ENCODE measurements around the gene EGFLAM.

EGFLAM gene

GRCh38 chr5:38257308-38258041 is 884 bp upstream of the EGFLAM start:
- H3K9me3 Mint-ChIP-seq = peaks cover 11% of the 10 kb centered on the region
- no peak overlapping the region for H3K27ac Mint-ChIP-seq
- peaks cover 63% of the 10 kb centered on the region for H3K27me3 Mint-ChIP-seq
- H3K36me3 Mint-ChIP-seq = peaks cover 2% of the 10 kb centered on the region
- peaks cover 4% of the 10 kb centered on the region for H3K4me1 Mint-ChIP-seq
- no peak overlapping the region for H3K4me3 Mint-ChIP-seq

GRCh38 chr5:38258042-38258318 is 379 bp upstream of the EGFLAM start:
- H3K27me3 Mint-ChIP-seq = peaks cover 60% of the 10 kb centered on the region
- H3K4me3 Mint-ChIP-seq = no peak overlapping the region
- peaks cover 11% of the 10 kb centered on the region for H3K9me3 Mint-ChIP-seq
- peaks cover 2% of the 10 kb centered on the region for H3K36me3 Mint-ChIP-seq
- H3K4me1 Mint-ChIP-seq = peaks cover 4% of the 10 kb centered on the region
- H3K27ac Mint-ChIP-seq = no peak overlapping the region

- H3K27me3 Mint-ChIP-seq = peaks cover 62% of the 10 kb centered on the region
- H3K27ac Mint-ChIP-seq = no peak overlapping the region
- peak overlapping the region; percentile 47 for H3K4me3 Mint-ChIP-seq
- H3K9me3 Mint-ChIP-seq = peaks cover 3% of the 10 kb centered on the region
- no peaks in the 10 kb centered on the region for H3K36me3 Mint-ChIP-seq
- H3K4me1 Mint-ChIP-seq = peaks cover 4% of the 10 kb centered on the region
These were observed 876 bp downstream of the EGFLAM start for GRCh38 chr5:38259062-38259808.

GRCh38 chr5:38259809-38260160 is 1.4 kb downstream of the EGFLAM start:
- peaks cover 61% of the 10 kb centered on the region for H3K27me3 Mint-ChIP-seq
- H3K4me3 Mint-ChIP-seq = no peak overlapping the region
- no peaks in the 10 kb centered on the region for H3K9me3 Mint-ChIP-seq
- no peak overlapping the region for H3K27ac Mint-ChIP-seq
- no peaks in the 10 kb centered on the region for H3K36me3 Mint-ChIP-seq
- H3K4me1 Mint-ChIP-seq = peaks cover 4% of the 10 kb centered on the region

DNA sequence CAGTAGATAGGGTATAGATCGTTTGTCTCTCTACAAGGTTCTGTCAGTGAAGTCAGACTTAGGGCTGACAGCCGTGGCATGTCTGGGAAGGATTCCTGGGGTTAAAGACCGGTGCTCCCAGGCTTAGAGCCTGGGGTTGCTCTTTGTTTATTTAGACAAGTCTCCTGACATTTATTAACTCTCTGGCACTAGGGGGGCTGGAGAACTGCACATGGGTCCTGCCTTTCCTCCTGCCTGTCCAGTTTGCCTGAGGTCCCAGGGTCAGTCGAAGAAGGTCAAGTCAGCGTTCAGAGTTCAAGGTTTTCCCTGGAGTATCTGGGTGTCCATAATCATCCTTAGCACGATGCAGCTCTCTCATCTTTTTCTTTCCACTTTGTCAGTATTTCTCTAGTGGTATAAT is 5.6 kb downstream of the EGFLAM start:
- Mint-ChIP-seq H3K36me3 (no peaks in the 10 kb centered on the region), H3K27me3 (peaks cover 44% of the 10 kb centered on the region), H3K9me3 (no peaks in the 10 kb centered on the region), H3K4me3 (no peak overlapping the region), H3K4me1 (peaks cover 2% of the 10 kb centered on the region), H3K27ac (no peak overlapping the region)

DNA sequence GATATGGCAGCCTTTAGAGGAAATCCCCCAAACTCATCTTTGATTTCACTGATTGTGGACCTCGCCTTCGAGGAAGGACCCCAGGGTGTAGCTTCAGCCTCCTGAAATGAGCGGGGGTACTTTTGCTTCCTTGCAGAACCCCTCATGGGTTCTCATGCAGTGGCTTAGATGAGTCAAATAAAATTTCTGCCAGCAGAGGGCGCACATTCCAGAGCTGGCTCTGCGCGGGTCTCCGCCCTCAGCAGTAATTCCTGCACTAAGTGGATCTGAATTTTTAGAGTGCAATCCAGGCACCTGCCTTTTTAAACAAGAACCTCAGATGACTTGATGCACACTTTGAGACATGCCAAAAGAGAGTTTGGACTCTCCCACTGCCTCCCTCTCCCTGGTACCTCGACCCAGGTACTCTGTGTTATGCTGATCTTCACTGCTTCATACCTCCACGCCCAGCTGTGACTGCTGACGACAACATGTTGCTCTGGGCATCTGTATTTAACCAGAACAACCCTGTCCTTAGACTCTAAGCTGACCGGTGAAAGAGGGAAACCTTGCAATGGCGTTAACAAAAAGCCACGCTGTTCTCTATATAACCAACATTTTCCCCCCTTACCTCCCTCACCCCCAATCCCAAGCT is 7.3 kb downstream of the EGFLAM start:
- Mint-ChIP-seq H3K27me3 (peaks cover 31% of the 10 kb centered on the region), H3K27ac (no peak overlapping the region), H3K4me1 (no peaks in the 10 kb centered on the region), H3K36me3 (no peaks in the 10 kb centered on the region), H3K9me3 (peaks cover 6% of the 10 kb centered on the region), H3K4me3 (no peak overlapping the region)

DNA sequence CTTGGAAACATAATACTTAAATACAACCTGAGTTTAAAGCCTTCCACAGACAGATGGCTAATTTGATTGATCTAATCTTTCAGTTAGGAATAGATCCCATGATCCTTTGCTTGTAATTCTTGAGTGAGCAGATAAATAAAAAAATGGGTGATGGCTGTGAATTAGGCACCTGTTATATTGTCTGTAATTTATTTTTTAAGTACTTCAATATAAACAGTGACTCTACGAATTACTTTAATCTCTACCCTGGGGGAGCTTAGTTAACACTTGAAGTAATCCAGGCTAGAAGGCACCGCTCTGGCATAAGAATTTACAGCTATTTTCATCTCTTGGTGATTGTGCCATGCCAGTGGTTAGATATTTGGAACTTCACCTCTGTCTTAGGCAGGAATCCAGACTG is 9.0 kb downstream of the EGFLAM start:
- no peak overlapping the region for H3K27ac Mint-ChIP-seq
- no peak overlapping the region for H3K4me3 Mint-ChIP-seq
- H3K9me3 Mint-ChIP-seq = peaks cover 16% of the 10 kb centered on the region
- no peaks in the 10 kb centered on the region for H3K36me3 Mint-ChIP-seq
- peaks cover 24% of the 10 kb centered on the region for H3K27me3 Mint-ChIP-seq
- H3K4me1 Mint-ChIP-seq = no peaks in the 10 kb centered on the region

DNA sequence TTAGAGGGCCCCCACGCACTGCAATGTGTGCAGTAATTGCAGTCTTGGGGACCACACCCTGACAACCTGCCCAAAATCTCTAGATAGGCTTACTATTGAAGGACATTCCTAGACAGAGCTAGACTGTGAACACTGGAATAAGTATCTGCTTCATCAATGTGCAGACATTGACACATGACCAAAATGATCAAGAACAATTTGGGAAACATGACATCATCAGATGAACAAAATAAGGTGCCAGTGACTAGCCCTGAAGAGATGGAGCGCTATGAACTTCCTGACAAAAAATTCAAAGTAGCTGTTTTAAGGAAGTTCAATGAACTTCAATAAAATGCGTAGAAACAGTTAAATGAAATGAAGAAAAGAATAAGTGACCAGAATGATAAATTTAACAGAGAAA is 15.3 kb downstream of the EGFLAM start:
- no peaks in the 10 kb centered on the region for H3K36me3 Mint-ChIP-seq
- peaks cover 60% of the 10 kb centered on the region for H3K9me3 Mint-ChIP-seq
- no peak overlapping the region for H3K27ac Mint-ChIP-seq
- peaks cover 7% of the 10 kb centered on the region for H3K27me3 Mint-ChIP-seq
- H3K4me3 Mint-ChIP-seq = no peak overlapping the region
- no peaks in the 10 kb centered on the region for H3K4me1 Mint-ChIP-seq

- no peaks in the 10 kb centered on the region for H3K4me1 Mint-ChIP-seq
- peaks cover 7% of the 10 kb centered on the region for H3K27me3 Mint-ChIP-seq
- H3K36me3 Mint-ChIP-seq = no peaks in the 10 kb centered on the region
- peaks cover 60% of the 10 kb centered on the region for H3K9me3 Mint-ChIP-seq
- H3K4me3 Mint-ChIP-seq = no peak overlapping the region
- no peak overlapping the region for H3K27ac Mint-ChIP-seq
These were observed 16.0 kb downstream of the EGFLAM start for GRCh38 chr5:38274370-38274769.

- Mint-ChIP-seq H3K9me3 (no peaks in the 10 kb centered on the region), H3K27ac (no peak overlapping the region), H3K4me1 (no peaks in the 10 kb centered on the region), H3K36me3 (no peaks in the 10 kb centered on the region), H3K4me3 (no peak overlapping the region), H3K27me3 (peaks cover 2% of the 10 kb centered on the region)
These were observed 26.0 kb downstream of the EGFLAM start for GRCh38 chr5:38284384-38284783.

- no peaks in the 10 kb centered on the region for H3K36me3 Mint-ChIP-seq
- no peaks in the 10 kb centered on the region for H3K9me3 Mint-ChIP-seq
- H3K4me1 Mint-ChIP-seq = no peaks in the 10 kb centered on the region
- no peak overlapping the region for H3K27ac Mint-ChIP-seq
- H3K27me3 Mint-ChIP-seq = peaks cover 2% of the 10 kb centered on the region
- no peak overlapping the region for H3K4me3 Mint-ChIP-seq
These were observed 26.9 kb downstream of the EGFLAM start for GRCh38 chr5:38285226-38285625.

- Mint-ChIP-seq H3K36me3 (no peaks in the 10 kb centered on the region), H3K27me3 (peaks cover 2% of the 10 kb centered on the region), H3K27ac (no peak overlapping the region), H3K4me3 (no peak overlapping the region), H3K9me3 (no peaks in the 10 kb centered on the region), H3K4me1 (no peaks in the 10 kb centered on the region)
These were observed 27.6 kb downstream of the EGFLAM start for GRCh38 chr5:38286002-38286401.

DNA sequence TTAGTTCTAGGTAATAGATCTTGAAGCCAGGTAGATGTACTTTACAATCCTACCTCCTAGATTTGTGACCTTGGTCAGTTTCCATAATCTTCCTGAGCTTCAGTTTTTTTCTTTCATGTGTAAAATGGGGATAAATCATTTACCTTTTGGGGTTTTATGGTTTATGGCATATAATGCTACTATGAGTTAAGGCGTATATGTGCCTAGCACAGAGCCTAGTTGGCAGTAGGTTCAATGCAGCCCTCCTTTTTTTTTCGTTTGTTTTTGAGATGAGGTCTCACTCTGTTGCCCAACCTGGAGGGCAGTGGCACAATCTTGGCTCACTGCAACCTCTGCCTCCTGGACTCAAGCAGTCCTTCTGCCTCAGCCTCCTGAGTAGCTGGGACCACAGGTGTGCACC is 28.8 kb downstream of the EGFLAM start:
- no peaks in the 10 kb centered on the region for H3K36me3 Mint-ChIP-seq
- H3K4me3 Mint-ChIP-seq = no peak overlapping the region
- H3K27me3 Mint-ChIP-seq = peaks cover 2% of the 10 kb centered on the region

GRCh38 chr5:38289457-38289856 is 31.1 kb downstream of the EGFLAM start:
- Mint-ChIP-seq H3K9me3 (no peaks in the 10 kb centered on the region), H3K4me3 (no peak overlapping the region), H3K27ac (no peak overlapping the region), H3K4me1 (no peaks in the 10 kb centered on the region), H3K36me3 (no peaks in the 10 kb centered on the region), H3K27me3 (peaks cover 5% of the 10 kb centered on the region)

More for the DNA sequence above, 28.8 kb downstream of the EGFLAM start:
- H3K27ac Mint-ChIP-seq = no peak overlapping the region
- no peaks in the 10 kb centered on the region for H3K4me1 Mint-ChIP-seq
- no peaks in the 10 kb centered on the region for H3K9me3 Mint-ChIP-seq

DNA sequence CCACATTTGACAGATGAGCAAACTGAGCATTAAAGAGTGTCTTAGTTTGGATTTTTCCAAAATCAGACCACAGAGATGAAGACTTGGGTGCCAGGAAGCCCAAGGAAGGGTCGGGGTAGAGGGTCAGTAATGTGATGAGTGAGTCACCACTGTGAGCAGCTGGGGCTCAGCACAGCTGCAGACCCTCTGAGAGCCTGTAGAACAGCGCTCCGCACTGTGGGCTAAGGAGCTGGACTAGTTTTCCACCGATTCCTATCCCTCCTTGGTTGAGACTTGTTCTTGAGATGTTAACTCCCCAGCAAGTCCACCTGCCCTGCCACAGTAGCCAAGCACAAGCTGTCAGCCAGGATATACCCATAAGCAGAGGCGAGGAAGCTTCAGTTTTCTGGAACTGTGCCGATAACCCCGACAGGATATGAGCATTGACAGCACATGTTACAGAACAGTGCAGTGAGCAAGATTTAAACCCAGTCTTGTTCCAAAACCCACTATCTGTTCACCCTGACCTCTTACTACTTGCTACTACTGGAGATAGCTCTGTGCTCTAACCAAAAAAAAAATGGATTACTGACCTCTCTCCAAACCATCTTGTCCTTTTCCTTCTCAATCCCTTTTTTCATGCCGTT is 31.8 kb downstream of the EGFLAM start:
- no peak overlapping the region for H3K27ac Mint-ChIP-seq
- no peak overlapping the region for H3K4me3 Mint-ChIP-seq
- H3K4me1 Mint-ChIP-seq = no peaks in the 10 kb centered on the region
- H3K27me3 Mint-ChIP-seq = peaks cover 5% of the 10 kb centered on the region
- no peaks in the 10 kb centered on the region for H3K36me3 Mint-ChIP-seq
- no peaks in the 10 kb centered on the region for H3K9me3 Mint-ChIP-seq

GRCh38 chr5:38291355-38291754 is 33.0 kb downstream of the EGFLAM start:
- Mint-ChIP-seq H3K9me3 (no peaks in the 10 kb centered on the region), H3K27me3 (peaks cover 8% of the 10 kb centered on the region), H3K36me3 (no peaks in the 10 kb centered on the region), H3K4me3 (no peak overlapping the region), H3K27ac (no peak overlapping the region), H3K4me1 (no peaks in the 10 kb centered on the region)
